ENCODE results near the gene MKRN2.
"Not testable (repeated sequence)": the region's sequence is repeated elsewhere in the genome, so short reads cannot be mapped to it uniquely, and the experiment has no call there.

The MKRN2 gene

DNA sequence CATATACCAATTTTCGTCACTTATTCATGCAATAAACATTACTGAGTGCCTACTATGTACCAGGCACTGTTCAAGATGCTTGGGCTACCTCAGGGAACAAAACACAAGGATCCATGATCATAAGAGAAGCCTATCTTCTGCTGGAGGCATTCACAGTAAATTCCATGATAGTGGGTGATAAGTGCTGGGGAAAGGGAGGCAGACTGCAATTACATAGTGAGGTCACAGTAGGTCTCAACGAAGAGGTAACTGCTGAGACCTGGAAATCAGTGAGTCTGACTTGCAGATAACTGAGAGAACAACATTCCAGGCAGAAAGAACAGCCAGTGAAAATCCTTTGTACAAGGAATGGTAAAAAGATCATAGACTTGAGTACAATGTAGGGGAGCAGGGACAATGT, 73.4 kb downstream of the MKRN2 start:
- no peak for DNase-seq (ENCODE audit: low read depth in 2 of 2)

- not testable (repeated sequence) for DNase-seq (ENCODE audit: low read depth in 2 of 2)
Observed at GRCh38 chr3:12630843-12631242, 74.0 kb downstream of the MKRN2 start.

DNA sequence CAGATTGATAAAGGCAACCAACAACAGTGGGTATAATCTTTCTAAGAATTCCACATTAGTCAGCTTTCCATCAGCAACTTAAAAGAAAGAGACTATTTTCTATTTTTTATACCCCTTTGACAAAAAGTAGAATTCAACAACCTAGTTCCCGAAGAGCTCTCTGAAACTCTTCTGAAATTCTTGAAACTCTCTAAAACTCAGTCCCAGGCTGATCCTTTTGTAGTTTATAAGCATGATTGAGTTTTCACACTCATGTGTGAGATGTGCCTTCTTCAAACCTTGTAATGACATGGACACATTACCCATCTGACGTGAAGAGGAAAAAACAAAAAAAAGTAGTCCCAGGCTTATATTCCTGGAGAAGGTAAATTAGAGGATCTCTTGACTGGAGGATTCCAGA, 75.6 kb downstream of the MKRN2 start:
- no peak for DNase-seq (ENCODE audit: low read depth in 2 of 2)

GRCh38 chr3:12633108-12633507, 76.2 kb downstream of the MKRN2 start:
- DNase-seq (ENCODE audit: low read depth in 2 of 2): no peak

Measured in stimulated activated CD8-positive, alpha-beta memory T cell treated with anti-CD3 and anti-CD28 coated beads, Interleukin-2, amount 100 ng/mL, for 1 hour (primary cell).